ENCODE data around the gene SLC37A1. TPM values are rescaled to one million over a fixed set of nuclear protein-coding genes. Genes with fewer than 3 reads are reported as not detected.

Gene SLC37A1
- total RNA-seq, 1 experiment from 2014 or later: 5.0 TPM

GRCh38 chr21:42475036-42475435, 38.6 kb upstream of the SLC37A1 start:
- Histone ChIP-seq H3K4me3 (no peak overlapping the region), H3K36me3 (no peaks in the 10 kb centered on the region), H3K9me3 (no peaks in the 10 kb centered on the region), H3K27me3 (0 out of 2 replicates have a peak, but pooled peaks cover 2% of the 10 kb centered on the region)
- DNase-seq: no peak

- no peak overlapping the region for H3K4me3 ChIP-seq
- 0 out of 2 replicates have a peak, but pooled peaks cover 2% of the 10 kb centered on the region for H3K27me3 ChIP-seq
- no peak for DNase-seq
- H3K9me3 ChIP-seq: no peaks in the 10 kb centered on the region
- no peaks in the 10 kb centered on the region for H3K36me3 ChIP-seq
Measured at GRCh38 chr21:42475526-42476387, 37.9 kb upstream of the SLC37A1 start.

GRCh38 chr21:42476388-42477331, 37.0 kb upstream of the SLC37A1 start:
- Histone ChIP-seq H3K27me3 (0 out of 2 replicates have a peak, but pooled peaks cover 2% of the 10 kb centered on the region), H3K9me3 (no peaks in the 10 kb centered on the region), H3K4me3 (no peak overlapping the region), H3K36me3 (no peaks in the 10 kb centered on the region)
- DNase-seq: no peak

- no peak for DNase-seq
- H3K9me3 ChIP-seq: no peaks in the 10 kb centered on the region
- H3K4me3 ChIP-seq: no peak overlapping the region
- H3K27me3 ChIP-seq: 0 out of 2 replicates have a peak, but pooled peaks cover 2% of the 10 kb centered on the region
- H3K36me3 ChIP-seq: no peaks in the 10 kb centered on the region
Measured at GRCh38 chr21:42478504-42478903, 35.1 kb upstream of the SLC37A1 start.

- Histone ChIP-seq H3K9me3 (no peaks in the 10 kb centered on the region), H3K27me3 (0 out of 2 replicates have a peak, but pooled peaks cover 2% of the 10 kb centered on the region), H3K36me3 (no peaks in the 10 kb centered on the region), H3K4me3 (no peak overlapping the region)
- no peak for DNase-seq
Measured at GRCh38 chr21:42479582-42479981, 34.1 kb upstream of the SLC37A1 start.

GRCh38 chr21:42480736-42481135, 32.9 kb upstream of the SLC37A1 start:
- DNase-seq: no peak
- H3K27me3 ChIP-seq: 0 out of 2 replicates have a peak, but pooled peaks cover 2% of the 10 kb centered on the region
- H3K9me3 ChIP-seq: no peaks in the 10 kb centered on the region
- no peak overlapping the region for H3K4me3 ChIP-seq
- no peaks in the 10 kb centered on the region for H3K36me3 ChIP-seq

GRCh38 chr21:42481169-42481568, 32.5 kb upstream of the SLC37A1 start:
- Histone ChIP-seq H3K27me3 (0 out of 2 replicates have a peak, but pooled peaks cover 2% of the 10 kb centered on the region), H3K36me3 (no peaks in the 10 kb centered on the region), H3K9me3 (no peaks in the 10 kb centered on the region), H3K4me3 (no peak overlapping the region)
- DNase-seq: no peak

- DNase-seq: no peak
- Histone ChIP-seq H3K36me3 (no peaks in the 10 kb centered on the region), H3K9me3 (no peaks in the 10 kb centered on the region; the same call in 1 of the 2 replicates), H3K4me3 (no peak overlapping the region), H3K27me3 (peaks cover 12% of the 10 kb centered on the region)
Measured at GRCh38 chr21:42484966-42485365, 28.7 kb upstream of the SLC37A1 start.

- Histone ChIP-seq H3K4me3 (no peak overlapping the region), H3K27me3 (peaks cover 15% of the 10 kb centered on the region), H3K36me3 (no peaks in the 10 kb centered on the region), H3K9me3 (no peaks in the 10 kb centered on the region; the same call in 1 of the 2 replicates)
- DNase-seq: no peak
Measured at GRCh38 chr21:42486072-42486471, 27.6 kb upstream of the SLC37A1 start.

- no peaks in the 10 kb centered on the region for H3K36me3 ChIP-seq
- no peak overlapping the region for H3K4me3 ChIP-seq
- peaks cover 15% of the 10 kb centered on the region for H3K27me3 ChIP-seq
- no peak for DNase-seq
- no peaks in the 10 kb centered on the region; the same call in 1 of the 2 replicates for H3K9me3 ChIP-seq
Measured at GRCh38 chr21:42486531-42486930, 27.1 kb upstream of the SLC37A1 start.

- peaks cover 15% of the 10 kb centered on the region for H3K27me3 ChIP-seq
- H3K4me3 ChIP-seq: no peak overlapping the region
Measured at GRCh38 chr21:42489006-42489563, 24.6 kb upstream of the SLC37A1 start.

GRCh38 chr21:42489991-42490390, 23.7 kb upstream of the SLC37A1 start:
- Histone ChIP-seq H3K4me3 (no peak overlapping the region), H3K9me3 (no peaks in the 10 kb centered on the region; the same call in 1 of the 2 replicates), H3K27me3 (peaks cover 15% of the 10 kb centered on the region), H3K36me3 (no peaks in the 10 kb centered on the region)
- no peak for DNase-seq

More at GRCh38 chr21:42489006-42489563, 24.6 kb upstream of the SLC37A1 start:
- no peaks in the 10 kb centered on the region for H3K36me3 ChIP-seq
- no peaks in the 10 kb centered on the region; the same call in 1 of the 2 replicates for H3K9me3 ChIP-seq
- DNase-seq: no peak

GRCh38 chr21:42490720-42491119, 22.9 kb upstream of the SLC37A1 start:
- no peak for DNase-seq
- Histone ChIP-seq H3K36me3 (no peaks in the 10 kb centered on the region), H3K9me3 (no peaks in the 10 kb centered on the region; the same call in 1 of the 2 replicates), H3K4me3 (no peak overlapping the region), H3K27me3 (peaks cover 18% of the 10 kb centered on the region)

- Histone ChIP-seq H3K27me3 (peaks cover 18% of the 10 kb centered on the region), H3K9me3 (no peaks in the 10 kb centered on the region; the same call in 1 of the 2 replicates), H3K4me3 (no peak overlapping the region), H3K36me3 (no peaks in the 10 kb centered on the region)
- no peak for DNase-seq
Measured at GRCh38 chr21:42491328-42491727, 22.3 kb upstream of the SLC37A1 start.

GRCh38 chr21:42492201-42492600, 21.5 kb upstream of the SLC37A1 start:
- Histone ChIP-seq H3K9me3 (no peaks in the 10 kb centered on the region; the same call in 1 of the 2 replicates), H3K4me3 (no peak overlapping the region), H3K36me3 (no peaks in the 10 kb centered on the region), H3K27me3 (peaks cover 11% of the 10 kb centered on the region)
- DNase-seq: no peak
